Measurements from ENCODE around the gene BOLA3.

DNA sequence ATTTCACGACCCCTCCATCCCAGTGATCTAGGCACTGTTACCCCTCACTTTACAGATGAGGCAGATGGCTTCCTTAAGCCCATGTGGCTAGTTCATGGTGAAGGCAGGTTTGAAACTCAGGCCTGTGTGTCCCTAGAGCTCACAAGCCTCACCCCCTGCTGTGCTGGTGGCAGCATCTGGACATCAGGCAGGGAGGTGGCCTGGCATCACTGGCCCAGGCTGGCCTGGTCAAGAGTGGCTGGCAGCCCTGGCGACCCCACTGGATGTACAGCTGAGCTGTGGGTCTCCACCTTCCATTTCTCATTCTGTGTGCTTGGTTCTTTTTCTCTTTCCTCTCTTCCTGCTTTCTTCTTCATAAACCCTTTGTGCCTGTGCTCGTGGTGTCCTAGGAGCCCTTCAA is 56.3 kb downstream of the BOLA3 start:
- TF ChIP-seq, protein P1, sequence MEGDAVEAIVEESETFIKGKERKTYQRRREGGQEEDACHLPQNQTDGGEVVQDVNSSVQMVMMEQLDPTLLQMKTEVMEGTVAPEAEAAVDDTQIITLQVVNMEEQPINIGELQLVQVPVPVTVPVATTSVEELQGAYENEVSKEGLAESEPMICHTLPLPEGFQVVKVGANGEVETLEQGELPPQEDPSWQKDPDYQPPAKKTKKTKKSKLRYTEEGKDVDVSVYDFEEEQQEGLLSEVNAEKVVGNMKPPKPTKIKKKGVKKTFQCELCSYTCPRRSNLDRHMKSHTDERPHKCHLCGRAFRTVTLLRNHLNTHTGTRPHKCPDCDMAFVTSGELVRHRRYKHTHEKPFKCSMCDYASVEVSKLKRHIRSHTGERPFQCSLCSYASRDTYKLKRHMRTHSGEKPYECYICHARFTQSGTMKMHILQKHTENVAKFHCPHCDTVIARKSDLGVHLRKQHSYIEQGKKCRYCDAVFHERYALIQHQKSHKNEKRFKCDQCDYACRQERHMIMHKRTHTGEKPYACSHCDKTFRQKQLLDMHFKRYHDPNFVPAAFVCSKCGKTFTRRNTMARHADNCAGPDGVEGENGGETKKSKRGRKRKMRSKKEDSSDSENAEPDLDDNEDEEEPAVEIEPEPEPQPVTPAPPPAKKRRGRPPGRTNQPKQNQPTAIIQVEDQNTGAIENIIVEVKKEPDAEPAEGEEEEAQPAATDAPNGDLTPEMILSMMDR (conservative IDR thresholded peaks at IDR 0.05 in 1 of 2, IDR thresholded peaks at IDR 0.05 in 1 of 2; ENCODE audit: low read depth in 1 of 2, low read length in 2 of 2) = no peak
- TF ChIP-seq EZH2 (IDR thresholded peaks at IDR 0.05; ENCODE audit: low read length, missing control alignments) = no peak

Measured in fibroblast of lung (primary cell).